Astrocyte of the cerebellum (primary cell): ENCODE results near the gene ZIC2.
"Not testable (repeated sequence)": the region's sequence is repeated elsewhere in the genome, so short reads cannot be mapped to it uniquely, and the experiment has no call there.

Experiments used
- DNase-seq: peaks from one replicate; pipeline ENCODE4 v3.0.0-alpha.2; 2011; ENCODE audit warnings: low read depth
- H3K4me3 ChIP-seq: 2 replicates; pipeline ENCODE4 v1.5.1; 2011; ENCODE audit warnings: mild to moderate bottlenecking, low read depth, low read length, moderate library complexity
- CTCF ChIP-seq: IDR thresholded peaks from 2 replicates; pipeline ENCODE4 v1.5.1; 2012; ENCODE audit warnings: low read length, low read depth, moderate library complexity, mild to moderate bottlenecking; ENCODE audit errors: missing control alignments
- in situ Hi-C: cut with HindIII; loops from 2 replicates; pipeline ENCODE4 v1.10.0; 2017; ENCODE audit warnings: low sequenced_read_pairs

Gene ZIC2

GRCh38 chr13:100022798-100023197 is 41.2 kb downstream of the ZIC2 start:
- no peak for DNase-seq
- no peak for TF ChIP-seq CTCF
- in situ Hi-C loops: no loop called here
- H3K4me3 ChIP-seq: no peak overlapping the region

GRCh38 chr13:100024023-100024422 is 42.4 kb downstream of the ZIC2 start:
- in situ Hi-C loops: no loop called here
- DNase-seq: no peak
- no peak for TF ChIP-seq CTCF
- no peak overlapping the region for H3K4me3 ChIP-seq

- in situ Hi-C loops: no loop called here
- no peak for DNase-seq
- TF ChIP-seq CTCF: no peak
- no peak overlapping the region for H3K4me3 ChIP-seq
These were observed 48.3 kb downstream of the ZIC2 start for GRCh38 chr13:100029933-100030332.

GRCh38 chr13:100032642-100033041 is 51.1 kb downstream of the ZIC2 start:
- in situ Hi-C loops, H3K4me3 ChIP-seq, DNase-seq: not testable (repeated sequence)

GRCh38 chr13:100035936-100036335 is 54.4 kb downstream of the ZIC2 start:
- in situ Hi-C loops: no loop called here

More at GRCh38 chr13:100035936-100036335, 54.4 kb downstream of the ZIC2 start:
- DNase-seq: no peak
- TF ChIP-seq CTCF: no peak
- H3K4me3 ChIP-seq: no peak overlapping the region
